CD8-positive, alpha-beta memory T cell (primary cell): ENCODE results near the gene PECR. TPM values are rescaled to one million over a fixed set of nuclear protein-coding genes. Genes with fewer than 3 reads are reported as not detected.

Experiments used
- CTCF ChIA-PET: fragments of 350-600 bp; sonication (Branson Sonifier 250); formaldehyde crosslinking; loops from one replicate; lab custom pipeline; 2021; ENCODE audit warnings: antibody characterized with exemption; lab: Charles Lee
- POLR2A ChIA-PET: fragments of 350-600 bp; sonication (Branson Sonifier 250); formaldehyde crosslinking; loops from one replicate; lab custom pipeline; 2021; ENCODE audit warnings: antibody characterized with exemption; lab: Charles Lee
- DNase-seq, 5 donors: peaks; one replicate each; pipeline versions ENCODE4 v3.0.0 to v3.0.0-alpha.2; 2020 to 2022; ENCODE audit warnings: mixed read lengths in 1 of 5
- H3K27ac ChIP-seq: one replicate; pipeline ENCODE4 v1.7.0; 2013; ENCODE audit warnings: low read depth, mild to moderate bottlenecking, low read length, moderate library complexity
- H3K27me3 ChIP-seq: 2 replicates; pipeline ENCODE4 v1.7.0; 2013; ENCODE audit warnings: low read length, mild to moderate bottlenecking; ENCODE audit not compliant: insufficient read depth, poor library complexity, severe bottlenecking
- H3K36me3 ChIP-seq: 2 replicates; pipeline ENCODE4 v1.7.0; 2013; ENCODE audit warnings: mild to moderate bottlenecking, low read length, moderate library complexity; ENCODE audit not compliant: insufficient read depth
- H3K4me1 ChIP-seq: 2 replicates; pipeline ENCODE4 v1.7.0; 2013; ENCODE audit warnings: mild to moderate bottlenecking, low read length, moderate library complexity; ENCODE audit not compliant: insufficient read depth
- H3K4me3 ChIP-seq: 2 replicates; pipeline ENCODE4 v1.7.0; 2013; ENCODE audit warnings: mild to moderate bottlenecking, low read length
- H3K9me3 ChIP-seq: 2 replicates; pipeline ENCODE4 v1.7.0; 2013; ENCODE audit warnings: mild to moderate bottlenecking, low read length
- H3K27ac Mint-ChIP-seq, 8 donors: one replicate each; pipeline ENCODE4 v1.8.0; 2020 to 2021; ENCODE audit warnings: mixed read lengths in 8 of 8, mild to moderate bottlenecking in 6 of 8, inconsistent platforms in 3 of 8, moderate library complexity in 3 of 8
- H3K27me3 Mint-ChIP-seq, 2 donors: one replicate each; pipeline ENCODE4 v1.8.0; 2020 to 2021; ENCODE audit warnings: mixed read lengths in 2 of 2, mild to moderate bottlenecking in 1 of 2, moderate library complexity in 1 of 2
- H3K36me3 Mint-ChIP-seq, 3 donors: one replicate each; pipeline ENCODE4 v1.8.0; 2020 to 2021; ENCODE audit warnings: mixed read lengths in 3 of 3, inconsistent platforms in 1 of 3, mild to moderate bottlenecking in 1 of 3
- H3K4me1 Mint-ChIP-seq, 3 donors: one replicate each; pipeline ENCODE4 v1.8.0; 2020 to 2021; ENCODE audit warnings: mixed read lengths in 3 of 3, inconsistent platforms in 1 of 3, mild to moderate bottlenecking in 1 of 3
- H3K4me3 Mint-ChIP-seq, 7 donors: one replicate each; pipeline ENCODE4 v1.8.0; 2020 to 2021; ENCODE audit warnings: mixed read lengths in 7 of 7, mild to moderate bottlenecking in 6 of 7, moderate library complexity in 4 of 7, inconsistent platforms in 2 of 7
- H3K9me3 Mint-ChIP-seq, 5 donors: one replicate each; pipeline ENCODE4 v1.8.0; 2020 to 2022; ENCODE audit warnings: mixed read lengths in 5 of 5, mild to moderate bottlenecking in 3 of 5, moderate library complexity in 2 of 5, inconsistent platforms in 1 of 5
- polyA plus RNA-seq: library from polyadenylated mRNA; unstranded; fragments of 300-500 nt; fragmentation: Illumina TruSeq; gene quantifications from one replicate; pipeline ENCODE4 v1.2.3, GENCODE V29; 2021
- total RNA-seq, 2 experiments: library from RNA; stranded (reverse); gene quantifications; one replicate each; pipeline ENCODE4 v1.2.3, GENCODE V29; 2021

The PECR gene
- total RNA-seq (10 to 100 TPM; 10.5 to 12.6 TPM), polyA plus RNA-seq (24.4 TPM)

- no peaks in the 10 kb centered on the region for H3K27me3 Mint-ChIP-seq
- Histone ChIP-seq H3K4me1 (peaks cover 59% of the 10 kb centered on the region), H3K9me3 (no peaks in the 10 kb centered on the region), H3K27me3 (no peaks in the 10 kb centered on the region), H3K36me3 (no peaks in the 10 kb centered on the region), H3K4me3 (peak within 1 kb of the TSS; percentile 90), H3K27ac (peak within 1 kb of the TSS; percentile 59)
- DNase-seq, result peak; percentile 69 to 82 (median 72)
- peaks cover 0 to 9% (median 2%) of the 10 kb centered on the region in 3 donors for H3K36me3 Mint-ChIP-seq
- H3K27ac Mint-ChIP-seq, result peak within 1 kb of the TSS; percentile 69 to 97 (median 94)
- CTCF ChIA-PET, result interaction anchor here (1.0 to 2.1 kb wide), 7 partner anchors 8 to 38 kb away, joined by 3 to 8 read pairs (median 4); partner anchors contain the start of gene XRCC5
- H3K4me3 Mint-ChIP-seq, result peak within 1 kb of the TSS; percentile 86 to 98 (median 93)
- H3K4me1 Mint-ChIP-seq, result peaks cover 50 to 67% (median 64%) of the 10 kb centered on the region in 3 donors
- POLR2A ChIA-PET, result interaction anchor here (0.7 to 2.1 kb wide), 5 partner anchors 13 to 330 kb away, joined by 3 to 21 read pairs (median 4); partner anchors contain the start of gene XRCC5
- H3K9me3 Mint-ChIP-seq, result no peaks in the 10 kb centered on the region
These were observed at the start of gene PECR, which contains the start of gene TMEM169 for GRCh38 chr2:216081487-216082116. Gene PECR, minus strand, starts transcription at chr2:216081809. Its CDS starts 68 bp downstream, at chr2:216081741. Gene TMEM169, plus strand, starts transcription at chr2:216081919. Its CDS starts 14,045 bp downstream, at chr2:216095964.

- peaks cover 17 to 91% (median 44%) of the 10 kb centered on the region in 3 donors for H3K36me3 Mint-ChIP-seq
These were observed 48.9 kb upstream of the PECR start for GRCh38 chr2:216130346-216130971.

GRCh38 chr2:216126943-216127342 lies 45.3 kb upstream of the PECR start:
- CTCF ChIA-PET, result interaction anchor here (1.4 kb wide), 1 partner anchor 93 kb away, joined by 3 read pairs; no protein-coding TSS in a partner anchor
- no peaks in the 10 kb centered on the region for H3K27me3 ChIP-seq
- no peak overlapping the region for H3K4me3 Mint-ChIP-seq
- no peak overlapping the region for H3K4me3 ChIP-seq
- H3K9me3 ChIP-seq, result no peaks in the 10 kb centered on the region
- H3K36me3 Mint-ChIP-seq, result peaks cover under 1 to 92% (median 23%) of the 10 kb centered on the region in 3 donors
- DNase-seq, result no peak
- no peaks in the 10 kb centered on the region for H3K27me3 Mint-ChIP-seq
- H3K9me3 Mint-ChIP-seq, result no peaks in the 10 kb centered on the region
- peaks cover 50 to 76% (median 63%) of the 10 kb centered on the region in 3 donors for H3K4me1 Mint-ChIP-seq
- no peak overlapping the region for H3K27ac ChIP-seq
- POLR2A ChIA-PET, result no interaction called here
- peaks cover 66% of the 10 kb centered on the region for H3K36me3 ChIP-seq
- peak overlapping the region in 4 of 8 donors; percentile 62 to 85 (median 78) for H3K27ac Mint-ChIP-seq
- peaks cover 23% of the 10 kb centered on the region for H3K4me1 ChIP-seq

More at GRCh38 chr2:216130346-216130971, 48.9 kb upstream of the PECR start:
- Mint-ChIP-seq H3K9me3 (no peaks in the 10 kb centered on the region), H3K27me3 (no peaks in the 10 kb centered on the region), H3K4me3 (no peak overlapping the region), H3K4me1 (peaks cover 46 to 82% (median 69%) of the 10 kb centered on the region in 3 donors), H3K27ac (peak overlapping the region in 4 of 8 donors; percentile 17 to 50 (median 34))
- ChIA-PET CTCF (interaction anchor here (1.0 to 2.1 kb wide), 2 partner anchors 13 to 98 kb away, joined by 3 to 5 read pairs; no protein-coding TSS in a partner anchor), POLR2A (no interaction called here)
- H3K4me1 ChIP-seq, result peaks cover 28% of the 10 kb centered on the region
- peaks cover 71% of the 10 kb centered on the region for H3K36me3 ChIP-seq
- no peaks in the 10 kb centered on the region for H3K9me3 ChIP-seq
- no peaks in the 10 kb centered on the region for H3K27me3 ChIP-seq
- DNase-seq, result no peak
- H3K4me3 ChIP-seq, result no peak overlapping the region
- H3K27ac ChIP-seq, result no peak overlapping the region

GRCh38 chr2:216121255-216121654 lies 39.6 kb upstream of the PECR start:
- Mint-ChIP-seq H3K4me3 (no peak overlapping the region), H3K36me3 (peaks cover 6 to 98% (median 39%) of the 10 kb centered on the region in 3 donors), H3K4me1 (peaks cover 56 to 77% (median 69%) of the 10 kb centered on the region in 3 donors), H3K9me3 (no peaks in the 10 kb centered on the region), H3K27ac (peak overlapping the region in 2 of 8 donors; percentile 14 to 40), H3K27me3 (no peaks in the 10 kb centered on the region)
- Histone ChIP-seq H3K27me3 (no peaks in the 10 kb centered on the region), H3K4me1 (peaks cover 56% of the 10 kb centered on the region), H3K27ac (no peak overlapping the region), H3K9me3 (no peaks in the 10 kb centered on the region), H3K4me3 (no peak overlapping the region), H3K36me3 (peaks cover 76% of the 10 kb centered on the region)
- no peak for DNase-seq
- POLR2A ChIA-PET, result interaction anchor here (0.5 kb wide), 1 partner anchor 10 kb away, joined by 3 read pairs; no protein-coding TSS in a partner anchor
- CTCF ChIA-PET, result interaction anchor here (1.4 to 1.7 kb wide), 2 partner anchors 11 to 98 kb away, joined by 3 to 4 read pairs; no protein-coding TSS in a partner anchor

- H3K27me3 ChIP-seq, result no peaks in the 10 kb centered on the region
- CTCF ChIA-PET, result interaction anchor here (1.1 to 1.7 kb wide), 3 partner anchors 38 to 97 kb away, joined by 3 to 4 read pairs (median 3); partner anchors contain the start of genes PECR and TMEM169
- POLR2A ChIA-PET, result no interaction called here
- peak overlapping the region in 4 of 8 donors; percentile 5 to 64 (median 56) for H3K27ac Mint-ChIP-seq
- H3K4me1 ChIP-seq, result peaks cover 69% of the 10 kb centered on the region
- peaks cover 60 to 79% (median 71%) of the 10 kb centered on the region in 3 donors for H3K4me1 Mint-ChIP-seq
- H3K27ac ChIP-seq, result no peak overlapping the region
- no peak overlapping the region for H3K4me3 Mint-ChIP-seq
- H3K27me3 Mint-ChIP-seq, result no peaks in the 10 kb centered on the region
- H3K36me3 ChIP-seq, result peaks cover 69% of the 10 kb centered on the region
- no peaks in the 10 kb centered on the region for H3K9me3 Mint-ChIP-seq
- no peaks in the 10 kb centered on the region for H3K9me3 ChIP-seq
- H3K36me3 Mint-ChIP-seq, result peaks cover 6 to 92% (median 38%) of the 10 kb centered on the region in 3 donors
- DNase-seq, result peak in 1 of 5 donors; percentile 51
- H3K4me3 ChIP-seq, result no peak overlapping the region
These were observed 38.4 kb upstream of the PECR start for GRCh38 chr2:216119986-216120385.

- Mint-ChIP-seq H3K9me3 (peaks cover 0 to 2% (median 0%) of the 10 kb centered on the region in 5 donors), H3K27ac (peak overlapping the region in 5 of 8 donors; percentile 1 to 76 (median 51)), H3K4me1 (peaks cover 63 to 80% (median 74%) of the 10 kb centered on the region in 3 donors), H3K27me3 (peaks cover 0 to 1% of the 10 kb centered on the region in 2 donors), H3K36me3 (peaks cover 11 to 92% (median 37%) of the 10 kb centered on the region in 3 donors), H3K4me3 (no peak overlapping the region)
- Histone ChIP-seq H3K9me3 (no peaks in the 10 kb centered on the region), H3K4me1 (peaks cover 74% of the 10 kb centered on the region), H3K27me3 (no peaks in the 10 kb centered on the region), H3K36me3 (peaks cover 68% of the 10 kb centered on the region), H3K4me3 (no peak overlapping the region), H3K27ac (no peak overlapping the region)
- CTCF ChIA-PET, result interaction anchor here (1.1 to 1.5 kb wide), 2 partner anchors 37 to 84 kb away, joined by 3 read pairs; partner anchors contain the start of genes PECR and TMEM169
- POLR2A ChIA-PET, result no interaction called here
- no peak for DNase-seq
These were observed 37.5 kb upstream of the PECR start for GRCh38 chr2:216119146-216119545.

GRCh38 chr2:216118474-216118873 lies 36.9 kb upstream of the PECR start:
- Histone ChIP-seq H3K9me3 (no peaks in the 10 kb centered on the region), H3K4me3 (no peak overlapping the region), H3K36me3 (peaks cover 70% of the 10 kb centered on the region), H3K4me1 (peaks cover 81% of the 10 kb centered on the region), H3K27me3 (no peaks in the 10 kb centered on the region), H3K27ac (no peak overlapping the region)
- DNase-seq, result no peak
- CTCF ChIA-PET, result no interaction called here
- Mint-ChIP-seq H3K4me1 (peaks cover 66 to 83% (median 80%) of the 10 kb centered on the region in 3 donors), H3K27ac (peak overlapping the region in 3 of 8 donors; percentile 10 to 29 (median 23)), H3K27me3 (peaks cover 0 to 1% of the 10 kb centered on the region in 2 donors), H3K9me3 (peaks cover 0 to 2% (median 0%) of the 10 kb centered on the region in 5 donors), H3K36me3 (peaks cover 13 to 92% (median 38%) of the 10 kb centered on the region in 3 donors), H3K4me3 (no peak overlapping the region)
- POLR2A ChIA-PET, result no interaction called here
